GM21381 (cell line): ENCODE results near the gene KCNMA1.
"Not testable (repeated sequence)": the region's sequence is repeated elsewhere in the genome, so short reads cannot be mapped to it uniquely, and the experiment has no call there.

Source experiments
- ATAC-seq: cut with Tn5 transposase; IDR thresholded peaks from one replicate; pipeline ENCODE4 v1.9.1; 2021; ENCODE audit warnings: mild to moderate bottlenecking, moderate library complexity; ENCODE audit not compliant: unreplicated experiment

Gene KCNMA1

DNA sequence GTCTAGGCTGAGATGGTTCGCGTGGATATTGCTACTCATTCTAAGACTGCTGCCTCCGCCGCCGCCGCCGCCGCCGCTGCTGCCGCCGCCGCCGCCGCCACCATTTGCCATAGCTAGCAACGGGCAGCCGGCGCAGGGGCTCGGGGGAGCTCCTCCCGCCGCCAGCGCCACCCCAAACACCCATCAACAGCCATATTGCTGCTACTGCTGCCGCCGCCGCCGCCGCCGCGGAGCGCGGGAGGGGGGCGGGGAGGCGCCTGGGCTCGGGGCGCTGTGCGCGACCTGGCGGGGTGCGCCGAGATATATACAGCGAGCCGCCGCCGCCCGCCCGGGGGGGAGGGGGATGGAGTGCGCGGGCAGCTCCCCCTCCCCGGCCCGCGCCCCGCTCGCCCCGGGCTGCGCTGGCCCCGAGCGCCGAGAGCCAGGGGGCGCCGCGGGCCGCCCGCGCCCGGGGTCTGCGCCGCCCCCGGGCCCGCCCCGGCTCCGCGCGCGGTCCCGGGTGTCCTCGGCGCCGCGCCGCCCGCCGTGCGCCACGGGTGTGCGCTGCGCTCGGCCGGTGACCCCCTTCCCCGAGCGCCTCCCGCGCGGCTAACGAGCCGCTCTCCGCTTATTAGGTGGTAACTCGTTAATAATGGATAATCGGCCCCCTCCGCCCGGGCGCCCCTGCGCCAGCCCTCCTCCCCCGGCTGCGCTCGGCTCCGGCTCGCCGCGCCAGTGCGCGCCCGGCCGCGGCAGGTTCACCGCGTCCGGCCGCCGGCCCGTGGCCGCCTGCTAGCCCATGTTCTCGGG is at the start of gene KCNMA1:
KCNMA1 (minus strand) TSS at position 277 of the 789 bp plus-strand sequence.
- no peak for ATAC-seq

DNA sequence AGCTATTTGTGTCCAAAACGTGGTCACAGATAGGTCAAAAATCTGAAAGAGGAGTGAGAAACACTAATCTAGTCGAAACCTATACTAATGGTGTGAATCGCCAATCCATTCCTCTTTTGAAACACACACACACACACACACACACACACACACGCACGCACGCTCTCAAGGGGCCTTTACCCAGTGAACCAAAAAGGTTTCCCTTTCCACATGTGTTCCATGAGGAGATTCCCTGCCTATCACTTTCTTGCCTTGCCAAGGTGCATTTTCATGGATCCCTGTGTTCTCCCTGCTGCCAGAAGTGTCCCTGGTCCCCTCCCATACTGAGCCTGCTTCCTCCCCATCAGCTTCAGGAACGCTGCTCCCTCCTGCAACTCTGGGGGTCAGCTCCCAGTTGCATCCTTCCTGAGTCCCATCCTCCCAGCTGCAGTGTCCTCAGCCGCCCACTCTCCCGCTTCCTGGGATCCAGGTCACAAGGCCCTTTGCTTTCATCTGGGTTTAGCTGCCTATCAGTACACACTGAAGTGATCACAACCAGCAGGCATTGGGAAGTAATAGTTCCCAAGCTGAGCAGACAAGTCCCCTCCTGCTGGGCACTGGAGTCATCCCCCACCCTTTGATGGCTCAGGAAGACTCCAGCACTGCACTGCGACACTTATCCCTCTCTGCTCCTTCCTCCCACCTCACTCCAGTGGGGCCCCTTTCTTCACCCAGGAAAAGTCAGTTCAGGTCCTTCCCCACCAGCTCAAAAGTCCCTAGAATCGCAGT is 49.2 kb upstream of the KCNMA1 start:
- no peak for ATAC-seq

DNA sequence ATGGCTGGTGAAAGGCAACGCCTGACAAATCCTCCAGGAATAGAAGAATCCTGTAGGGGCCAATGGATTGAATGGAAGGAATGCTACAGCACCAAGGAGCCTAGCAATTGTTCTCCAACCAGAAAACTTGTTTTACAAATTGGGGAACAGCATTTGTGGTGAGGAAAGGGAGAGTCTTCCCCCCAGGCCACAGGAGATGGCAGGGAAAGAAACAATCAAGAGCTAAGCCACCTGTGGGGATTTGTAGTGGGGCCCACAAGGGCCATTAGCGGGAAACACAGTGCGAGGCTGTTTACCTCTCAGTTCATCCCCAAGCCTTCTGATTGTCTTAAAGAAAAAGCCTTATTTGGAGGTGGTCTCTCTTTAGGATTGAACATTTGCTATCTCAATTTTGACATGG is 48.5 kb upstream of the KCNMA1 start:
- ATAC-seq = no peak

- no peak for ATAC-seq
Measured at GRCh38 chr10:77685432-77685831, 47.8 kb upstream of the KCNMA1 start.

- ATAC-seq = not testable (repeated sequence)
Measured at GRCh38 chr10:77683088-77683432, 45.5 kb upstream of the KCNMA1 start.

- ATAC-seq = no peak
Measured at GRCh38 chr10:77682393-77683087, 44.9 kb upstream of the KCNMA1 start.

DNA sequence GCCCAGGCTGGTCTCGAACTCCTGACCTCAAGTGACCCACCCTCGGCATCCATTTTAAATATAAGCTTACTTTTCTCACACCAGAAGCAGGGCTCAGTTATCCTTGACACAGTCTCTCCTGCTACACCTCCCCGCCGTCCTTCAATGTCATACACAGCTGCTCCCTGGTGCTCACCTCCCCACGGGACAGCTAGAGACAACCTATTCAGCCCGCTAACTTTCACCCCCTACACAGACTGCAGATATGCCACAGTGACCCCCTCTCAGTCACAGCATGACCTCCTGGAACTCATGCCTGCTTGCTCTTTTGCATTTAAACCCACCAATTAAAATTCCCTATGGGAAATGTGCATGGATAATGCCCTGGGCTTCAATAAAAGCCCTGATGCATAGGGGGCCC is 44.2 kb upstream of the KCNMA1 start:
- no peak for ATAC-seq

GRCh38 chr10:77680811-77681210 is 43.2 kb upstream of the KCNMA1 start:
- no peak for ATAC-seq

GRCh38 chr10:77680065-77680464 is 42.5 kb upstream of the KCNMA1 start:
- ATAC-seq = no peak

- no peak for ATAC-seq
Measured at GRCh38 chr10:77679217-77679616, 41.6 kb upstream of the KCNMA1 start.

DNA sequence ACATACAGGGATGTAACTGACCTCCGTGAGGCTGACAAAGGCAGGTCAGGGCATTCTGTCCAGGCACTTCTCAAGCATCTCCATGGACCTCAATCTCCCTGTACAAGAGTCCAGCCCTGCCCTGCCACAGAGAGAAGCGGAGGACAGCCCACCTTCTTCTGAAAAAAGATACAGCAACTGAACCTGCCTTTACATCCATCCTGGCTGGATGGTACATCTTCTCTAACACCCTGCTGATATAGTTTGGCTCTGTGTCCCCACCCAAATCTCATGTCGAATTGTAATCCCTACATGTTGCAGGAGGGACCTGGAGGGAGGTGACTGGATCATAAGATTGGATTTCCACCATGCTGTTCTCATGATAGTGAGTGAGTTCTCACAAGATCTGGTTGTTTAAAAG is 40.5 kb upstream of the KCNMA1 start:
- no peak for ATAC-seq

GRCh38 chr10:77675347-77675746 is 37.7 kb upstream of the KCNMA1 start:
- ATAC-seq = no peak

DNA sequence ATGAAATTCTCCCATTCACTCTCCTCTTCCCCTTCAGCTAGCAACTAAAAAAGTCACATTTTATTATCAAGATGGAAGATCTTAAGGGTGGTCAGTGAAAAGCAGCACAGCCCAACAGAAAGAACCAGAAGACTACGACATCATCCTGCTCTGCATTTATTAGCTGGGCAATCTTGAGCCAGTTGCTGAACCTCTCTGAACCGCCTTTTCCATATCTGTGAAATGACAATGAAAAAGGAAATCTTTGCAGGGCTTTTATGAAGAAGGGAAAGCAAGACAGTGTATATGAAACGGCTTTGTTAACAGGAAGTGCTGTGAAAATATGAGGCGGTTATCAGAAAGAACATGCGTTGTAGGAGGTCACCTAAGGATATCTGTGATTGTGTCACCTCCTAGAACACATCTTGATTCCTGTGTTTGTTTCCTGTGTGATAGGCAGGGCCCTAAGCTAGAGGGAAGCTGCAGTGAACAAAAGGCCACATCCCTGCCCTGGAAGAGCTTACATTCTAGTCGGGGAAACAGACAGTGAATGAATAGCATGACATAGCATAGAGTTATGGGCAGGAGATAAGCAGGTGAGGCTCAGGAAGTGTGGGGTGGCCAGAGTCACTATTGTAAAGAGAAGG is 36.0 kb upstream of the KCNMA1 start:
- no peak for ATAC-seq

- no peak for ATAC-seq
Measured at GRCh38 chr10:77673101-77673500, 35.5 kb upstream of the KCNMA1 start.

DNA sequence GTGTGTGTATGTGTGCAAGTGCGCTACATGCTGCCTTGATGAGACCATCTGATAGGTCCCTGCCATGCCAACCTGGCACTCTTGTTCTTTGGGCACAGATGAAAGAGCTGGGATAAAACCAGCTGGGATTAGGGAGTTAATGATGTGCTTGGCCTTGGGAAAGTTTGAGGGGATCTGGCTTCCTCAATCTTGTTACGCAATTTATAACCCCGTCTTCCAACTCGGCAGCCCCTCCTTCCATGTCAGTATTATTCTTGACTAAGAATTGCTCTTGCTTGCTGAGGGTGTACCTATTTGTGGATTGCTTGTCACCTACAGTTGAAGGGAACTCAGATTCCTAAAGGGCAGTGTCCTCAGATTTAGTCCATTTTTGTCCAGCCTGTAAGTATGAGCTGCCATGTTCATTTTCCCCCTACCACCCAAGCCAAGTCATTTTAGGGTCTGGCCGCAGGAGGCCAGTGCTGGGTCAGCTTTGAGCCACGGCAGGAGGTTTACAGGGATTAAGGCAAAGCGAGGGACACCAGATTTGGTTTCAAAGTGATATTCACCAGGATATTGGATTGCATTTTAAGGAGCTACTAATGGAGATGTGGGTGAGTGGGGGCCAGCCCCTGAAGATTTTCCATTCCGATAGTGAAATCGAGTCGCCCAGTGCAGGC is 34.1 kb upstream of the KCNMA1 start:
- no peak for ATAC-seq

DNA sequence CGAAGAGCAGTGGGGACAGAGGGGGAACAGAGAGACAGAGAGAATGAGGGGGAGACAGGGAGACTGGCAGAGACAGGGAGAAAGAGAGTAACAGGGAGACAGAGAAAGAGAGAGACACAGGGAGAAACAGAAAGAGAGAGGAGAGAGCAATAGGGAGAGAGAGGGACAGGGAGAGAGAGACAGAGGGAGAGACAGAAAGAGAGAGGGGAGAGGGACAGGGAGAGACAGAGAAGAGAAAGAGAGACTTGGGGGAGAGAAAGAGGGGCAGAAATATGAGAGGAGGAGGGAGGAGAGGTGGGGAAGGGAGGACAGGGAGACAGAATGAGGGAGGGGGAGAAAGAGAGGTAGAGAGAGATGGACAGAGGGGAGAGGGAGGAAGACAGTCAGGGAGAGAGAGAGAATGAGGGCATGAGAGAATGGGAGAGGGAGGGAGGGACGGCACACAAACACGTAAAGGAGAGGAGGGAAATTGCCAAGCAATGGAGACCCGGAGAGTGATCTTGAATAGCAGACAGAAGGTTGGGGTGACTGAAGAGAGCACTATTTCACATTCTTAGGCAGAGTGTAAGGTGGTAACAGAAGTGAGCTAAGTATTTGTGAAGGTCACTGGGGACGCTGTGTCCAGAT is 33.3 kb upstream of the KCNMA1 start:
- no peak for ATAC-seq

- no peak for ATAC-seq
Measured at GRCh38 chr10:77669892-77670291, 32.3 kb upstream of the KCNMA1 start.

GRCh38 chr10:77667426-77668324 is 30.1 kb upstream of the KCNMA1 start:
- peak; percentile 78 for ATAC-seq

DNA sequence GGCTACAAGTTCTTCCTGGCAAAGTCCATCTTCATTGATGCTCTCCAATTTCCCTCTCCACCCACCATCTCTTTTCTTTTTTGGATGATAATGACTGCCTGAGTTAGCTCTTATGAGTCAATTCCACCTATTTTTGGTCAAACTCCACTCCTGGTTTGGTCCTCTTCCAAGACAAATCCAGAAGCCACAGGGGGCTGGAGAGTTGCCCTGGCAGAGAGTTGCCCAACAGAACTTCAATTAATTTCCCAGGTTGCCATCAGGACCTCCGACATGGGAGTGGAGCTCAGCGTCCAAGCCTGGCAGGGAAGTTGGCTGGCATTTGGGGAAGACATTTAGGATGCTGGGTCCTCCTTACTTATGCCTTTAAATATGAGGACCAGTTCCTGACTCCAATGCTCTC is 29.2 kb upstream of the KCNMA1 start:
- ATAC-seq = no peak
